Tibial nerve (tissue), 4 donors: Measurements from ENCODE around the gene TGIF1.

Experiments used
- EP300 ChIP-seq, 2 donors: sonication (generic); formaldehyde crosslinking; IDR thresholded peaks; one replicate each; pipeline ENCODE4 v1.6.1; 2017; ENCODE audit warnings: antibody characterized with exemption in 2 of 2, mild to moderate bottlenecking in 1 of 2
- POLR2A ChIP-seq, 2 donors: fragments of 450-650 bp; IDR thresholded peaks; one replicate each; pipeline ENCODE4 v1.6.1; 2017; ENCODE audit warnings: antibody characterized with exemption in 2 of 2, mild to moderate bottlenecking in 2 of 2, moderate library complexity in 2 of 2
- TF ChIP-seq, protein P1 (sequence below), 5 experiments: fragments of 200-600 bp in 3 of 5; fragments of 450-650 bp in 2 of 5; sonication (generic) in 3 of 5; IDR thresholded peaks; one replicate each; pipeline ENCODE4 v1.5.1; 2016 to 2019; ENCODE audit warnings: antibody characterized with exemption in 5 of 5, mild to moderate bottlenecking in 3 of 5, moderate library complexity in 2 of 5

DNA sequence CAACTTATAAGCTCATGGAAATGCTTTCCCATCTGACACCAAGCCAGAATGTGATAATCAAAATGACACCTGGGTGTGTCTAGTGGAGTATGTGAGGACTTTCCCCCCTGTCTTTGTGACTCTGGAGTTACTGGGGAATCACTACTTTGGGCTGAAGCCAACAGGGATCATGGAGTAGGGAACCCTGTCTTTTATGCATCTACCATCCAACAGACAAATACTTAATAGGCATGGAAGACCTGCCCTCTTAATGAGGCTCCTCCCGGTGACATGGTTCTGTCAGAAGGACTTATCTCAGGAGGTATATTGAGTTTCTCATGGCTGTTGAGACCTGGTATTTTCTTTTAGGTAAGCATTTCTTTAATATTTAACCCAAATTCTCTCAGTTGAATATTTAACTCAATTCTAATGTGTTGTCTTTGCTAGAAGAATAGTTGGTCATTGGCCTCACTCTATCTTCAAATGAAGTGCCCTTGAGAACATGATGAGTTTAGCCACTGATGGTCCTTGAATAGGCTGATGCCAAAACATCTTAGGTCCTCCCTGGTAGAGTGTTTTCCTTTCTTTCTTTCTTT, 42.1 kb downstream of the TGIF1 start:
- TF ChIP-seq, protein P1, sequence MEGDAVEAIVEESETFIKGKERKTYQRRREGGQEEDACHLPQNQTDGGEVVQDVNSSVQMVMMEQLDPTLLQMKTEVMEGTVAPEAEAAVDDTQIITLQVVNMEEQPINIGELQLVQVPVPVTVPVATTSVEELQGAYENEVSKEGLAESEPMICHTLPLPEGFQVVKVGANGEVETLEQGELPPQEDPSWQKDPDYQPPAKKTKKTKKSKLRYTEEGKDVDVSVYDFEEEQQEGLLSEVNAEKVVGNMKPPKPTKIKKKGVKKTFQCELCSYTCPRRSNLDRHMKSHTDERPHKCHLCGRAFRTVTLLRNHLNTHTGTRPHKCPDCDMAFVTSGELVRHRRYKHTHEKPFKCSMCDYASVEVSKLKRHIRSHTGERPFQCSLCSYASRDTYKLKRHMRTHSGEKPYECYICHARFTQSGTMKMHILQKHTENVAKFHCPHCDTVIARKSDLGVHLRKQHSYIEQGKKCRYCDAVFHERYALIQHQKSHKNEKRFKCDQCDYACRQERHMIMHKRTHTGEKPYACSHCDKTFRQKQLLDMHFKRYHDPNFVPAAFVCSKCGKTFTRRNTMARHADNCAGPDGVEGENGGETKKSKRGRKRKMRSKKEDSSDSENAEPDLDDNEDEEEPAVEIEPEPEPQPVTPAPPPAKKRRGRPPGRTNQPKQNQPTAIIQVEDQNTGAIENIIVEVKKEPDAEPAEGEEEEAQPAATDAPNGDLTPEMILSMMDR (IDR thresholded peaks at IDR 0.05): no peak
- TF ChIP-seq POLR2A (IDR thresholded peaks at IDR 0.05) (no peak), EP300 (IDR thresholded peaks at IDR 0.05) (no peak)
